Right lobe of liver (tissue), 6 donors: ENCODE data around the gene SLC9A7. TPM values are rescaled to one million over a fixed set of nuclear protein-coding genes. Genes with fewer than 3 reads are reported as not detected.

Experiments used
- ATAC-seq, 4 donors: fragments of 200-7000 bp; cut with Tn5 transposase; one replicate each; pipeline ENCODE4 v1.9.1; 2020; ENCODE audit warnings: mild to moderate bottlenecking in 4 of 4, moderate library complexity in 4 of 4
- DNase-seq, 3 donors: peaks; one replicate each; pipeline ENCODE4 v3.0.0-alpha.2; 2020
- H3K27ac ChIP-seq, 3 donors: fragments of 200-600 bp; one replicate each; pipeline ENCODE4 v1.8.0; 2022
- H3K27me3 ChIP-seq, 2 donors: fragments of 200-600 bp; one replicate each; pipeline ENCODE4 v1.8.0; 2022
- H3K36me3 ChIP-seq, 4 donors: fragments of 200-600 bp; sonication (generic) in 1 of 4; one replicate each; pipeline versions ENCODE4 v1.5.1 to v1.8.0; 2017 to 2022; ENCODE audit warnings: control low read depth in 1 of 4
- H3K4me1 ChIP-seq, 4 donors: fragments of 200-600 bp; sonication (generic) in 1 of 4; one replicate each; pipeline versions ENCODE4 v1.5.1 to v1.8.0; 2017 to 2022; ENCODE audit warnings: control low read depth in 1 of 4
- H3K4me3 ChIP-seq, 3 donors: fragments of 200-600 bp; one replicate each; pipeline ENCODE4 v1.8.0; 2022
- H3K9me3 ChIP-seq, 4 donors: fragments of 200-600 bp; sonication (generic) in 1 of 4; one replicate each; pipeline versions ENCODE4 v1.5.1 to v1.8.0; 2017 to 2022; ENCODE audit warnings: control low read depth in 1 of 4
- POLR2A ChIP-seq: fragments of 450-650 bp; IDR thresholded peaks from one replicate; pipeline ENCODE4 v1.6.1; 2017; ENCODE audit warnings: antibody characterized with exemption, mild to moderate bottlenecking
- WGBS: methylation state at CpG from one replicate; pipeline ENCODE4 v1.1.6; 2018; ENCODE audit warnings: low coverage, low lambda C conversion rate; ENCODE audit not compliant: insufficient coverage; ENCODE audit errors: missing lambda C conversion rate; 5-methylcytosine and 5-hydroxymethylcytosine counted together
- intact Hi-C, 2 donors: fragments of 100-400 bp; cut with DNase I; formaldehyde crosslinking; loops; one replicate each; pipeline versions ENCODE4 v1.11.2 to v1.14.1; 2022
- total RNA-seq, 6 experiments: library from RNA; depleted of rRNA in 2 of 6; stranded (reverse); fragments of >200 nt in 2 of 6; fragmentation: NEBNext Ultra II Directional in 3 of 6; extraction: Animal tissue kit (Norgen Biotek cat#: 25700) in 3 of 6; gene quantifications; one replicate each; pipeline versions ENCODE4 v1.1.0 to v1.2.4, GENCODE V29; 2016 to 2023
- TF ChIP-seq, protein P1 (sequence below), 4 donors: fragments of 200-600 bp in 3 of 4; fragments of 450-650 bp in 1 of 4; IDR thresholded peaks; one replicate each; pipeline versions ENCODE4 v1.5.1 to v1.8.0; 2016 to 2022; ENCODE audit warnings: antibody characterized with exemption in 4 of 4, mild to moderate bottlenecking in 2 of 4
- donor health status: DM: no; HTN: yes; CAD: no.
- donor health status: DM: no; HTN: no; CAD: no.
- donor health status: DM: no; HTN: no; CAD: no.
- donor health status: DM: no; HTN: yes; CAD: no.
- donor health status: DM: no; HTN: yes; CAD: no.

SLC9A7 gene
- total RNA-seq, 6 experiments from 2014 or later = 5.7 to 9.0 (median 6.4) TPM

DNA sequence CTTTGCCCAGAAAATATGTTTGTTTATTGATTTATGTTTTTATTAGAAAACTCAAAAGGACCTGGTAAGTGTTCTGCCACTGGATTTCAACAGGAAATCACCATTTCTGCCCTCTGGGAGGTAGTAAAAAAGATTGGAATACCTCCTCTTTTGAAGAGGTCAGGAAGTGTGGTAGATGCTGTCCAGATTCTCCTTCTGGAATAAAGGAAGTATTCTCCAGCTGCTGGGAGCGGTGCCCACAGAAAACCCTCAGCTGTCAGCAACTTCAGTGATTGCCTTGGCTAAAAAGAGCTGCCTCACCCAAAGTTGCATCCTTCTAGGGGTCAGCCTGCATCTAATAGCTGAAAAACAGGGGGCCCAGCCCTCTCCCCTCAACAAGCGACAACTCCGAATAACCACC, 199.9 kb downstream of the SLC9A7 start:
- no peaks in the 10 kb centered on the region for H3K36me3 ChIP-seq
- TF ChIP-seq, protein P1, sequence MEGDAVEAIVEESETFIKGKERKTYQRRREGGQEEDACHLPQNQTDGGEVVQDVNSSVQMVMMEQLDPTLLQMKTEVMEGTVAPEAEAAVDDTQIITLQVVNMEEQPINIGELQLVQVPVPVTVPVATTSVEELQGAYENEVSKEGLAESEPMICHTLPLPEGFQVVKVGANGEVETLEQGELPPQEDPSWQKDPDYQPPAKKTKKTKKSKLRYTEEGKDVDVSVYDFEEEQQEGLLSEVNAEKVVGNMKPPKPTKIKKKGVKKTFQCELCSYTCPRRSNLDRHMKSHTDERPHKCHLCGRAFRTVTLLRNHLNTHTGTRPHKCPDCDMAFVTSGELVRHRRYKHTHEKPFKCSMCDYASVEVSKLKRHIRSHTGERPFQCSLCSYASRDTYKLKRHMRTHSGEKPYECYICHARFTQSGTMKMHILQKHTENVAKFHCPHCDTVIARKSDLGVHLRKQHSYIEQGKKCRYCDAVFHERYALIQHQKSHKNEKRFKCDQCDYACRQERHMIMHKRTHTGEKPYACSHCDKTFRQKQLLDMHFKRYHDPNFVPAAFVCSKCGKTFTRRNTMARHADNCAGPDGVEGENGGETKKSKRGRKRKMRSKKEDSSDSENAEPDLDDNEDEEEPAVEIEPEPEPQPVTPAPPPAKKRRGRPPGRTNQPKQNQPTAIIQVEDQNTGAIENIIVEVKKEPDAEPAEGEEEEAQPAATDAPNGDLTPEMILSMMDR (IDR thresholded peaks at IDR 0.05) = no peak
- TF ChIP-seq POLR2A = no peak
- no peaks in the 10 kb centered on the region for H3K27me3 ChIP-seq
- no peak for ATAC-seq
- H3K9me3 ChIP-seq = no peaks in the 10 kb centered on the region
- WGBS = no CpG with 5 or more reads among the region's 3 CpGs
- no peak for DNase-seq
- H3K4me3 ChIP-seq = no peak overlapping the region
- no peaks in the 10 kb centered on the region for H3K4me1 ChIP-seq
- no peak overlapping the region for H3K27ac ChIP-seq
- intact Hi-C loops = no loop called here

DNA sequence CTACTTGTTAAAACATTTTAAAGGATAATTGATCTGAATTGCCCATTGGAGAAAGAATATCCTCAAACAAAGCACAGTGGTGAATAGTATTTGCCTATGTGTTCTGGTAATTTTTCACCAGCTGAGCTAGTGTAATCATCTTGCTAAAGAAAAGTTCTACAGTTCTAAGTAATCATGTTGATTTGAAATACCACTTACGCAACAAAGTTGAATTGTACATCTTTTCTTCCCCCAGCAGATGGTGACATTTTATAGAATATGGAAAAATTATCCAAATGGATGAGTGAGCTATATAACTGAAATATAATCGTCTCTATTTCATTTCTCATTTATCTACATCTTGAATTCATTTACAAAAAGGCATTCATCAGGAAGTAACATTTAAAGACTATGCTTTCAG, 204.0 kb downstream of the SLC9A7 start:
- Histone ChIP-seq H3K4me3 (no peak overlapping the region), H3K4me1 (no peaks in the 10 kb centered on the region), H3K27me3 (no peaks in the 10 kb centered on the region), H3K9me3 (no peaks in the 10 kb centered on the region), H3K27ac (peak overlapping the region in 1 of 3 donors; percentile 30), H3K36me3 (no peaks in the 10 kb centered on the region)
- WGBS = 12% methylated on average over 2 of the region's 2 CpGs
- TF ChIP-seq, protein P1 (IDR thresholded peaks at IDR 0.05) = peak; percentile 41 to 49 (median 44)
- TF ChIP-seq POLR2A = no peak
- intact Hi-C loops = no loop called here
- ATAC-seq (peak; percentile 61 to 81 (median 75)), DNase-seq (no peak)

DNA sequence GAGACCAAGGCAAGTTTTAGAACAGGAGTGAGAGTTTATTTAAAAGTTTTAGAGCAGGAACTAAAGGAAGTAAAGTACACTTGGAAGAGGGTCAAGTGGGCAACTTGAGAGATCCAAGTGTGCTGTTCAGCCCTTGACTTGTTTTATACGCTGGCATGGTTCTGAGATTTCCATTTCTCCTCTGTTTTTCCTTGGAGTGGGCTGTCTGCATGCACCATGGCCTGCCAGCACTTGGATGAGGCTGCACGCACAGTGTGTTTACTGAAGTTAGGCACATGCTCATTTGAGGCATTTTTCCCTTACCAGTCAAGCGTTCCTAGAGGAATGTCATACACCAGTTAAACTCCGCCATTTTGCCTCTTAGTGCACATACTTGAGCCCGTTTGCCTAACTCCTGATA, 205.0 kb downstream of the SLC9A7 start:
- no peaks in the 10 kb centered on the region for H3K9me3 ChIP-seq
- intact Hi-C loops = no loop called here
- H3K27me3 ChIP-seq = no peaks in the 10 kb centered on the region
- H3K27ac ChIP-seq = no peak overlapping the region
- 78% methylated on average over 5 of the region's 5 CpGs for WGBS
- no peak for TF ChIP-seq POLR2A
- TF ChIP-seq, protein P1 (IDR thresholded peaks at IDR 0.05) = no peak
- no peaks in the 10 kb centered on the region for H3K4me1 ChIP-seq
- DNase-seq (no peak), ATAC-seq (no peak)
- H3K4me3 ChIP-seq = no peak overlapping the region
- H3K36me3 ChIP-seq = no peaks in the 10 kb centered on the region

DNA sequence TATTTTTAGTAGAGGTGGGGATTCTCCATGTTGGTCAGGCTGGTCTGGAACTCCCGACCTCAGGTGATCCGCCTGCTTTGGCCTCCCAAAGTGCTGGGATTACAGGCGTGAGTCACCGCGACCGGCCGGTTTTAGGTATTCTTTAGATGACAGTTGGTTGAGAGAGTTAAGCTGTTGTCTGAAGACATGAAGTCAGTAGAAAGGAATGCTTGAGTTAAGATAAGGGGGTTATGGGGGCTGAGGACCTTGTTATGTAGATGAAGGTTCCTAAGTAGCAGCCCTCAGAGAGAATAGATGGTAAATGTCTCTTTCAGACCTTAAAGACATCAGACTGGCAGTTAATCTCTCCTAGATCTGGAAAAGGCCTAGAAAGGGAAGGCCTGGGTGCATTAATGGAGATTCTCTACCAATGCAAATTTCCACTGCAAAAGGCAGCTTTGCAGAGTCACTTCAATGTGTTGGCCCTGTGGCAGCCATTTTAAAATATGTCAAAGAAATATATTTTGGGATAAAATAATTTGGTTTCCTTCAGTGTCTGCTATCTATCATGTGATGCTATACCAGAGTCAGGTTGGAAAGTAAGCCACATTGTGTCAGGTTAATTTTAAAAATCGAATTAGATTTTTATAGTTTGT, 207.3 kb downstream of the SLC9A7 start:
- ATAC-seq (no peak), DNase-seq (no peak)
- Histone ChIP-seq H3K36me3 (no peaks in the 10 kb centered on the region), H3K4me1 (no peaks in the 10 kb centered on the region), H3K27me3 (peaks cover 0 to 4% of the 10 kb centered on the region in 2 donors), H3K9me3 (no peaks in the 10 kb centered on the region), H3K4me3 (no peak overlapping the region), H3K27ac (no peak overlapping the region)
- 54% methylated on average over 8 of the region's 8 CpGs for WGBS
- intact Hi-C loops = no loop called here
- TF ChIP-seq, protein P1 (IDR thresholded peaks at IDR 0.05) = no peak
- TF ChIP-seq POLR2A = no peak
